Stromal cell of bone marrow (primary cell): ENCODE results near the gene PPP1R13B.
"Not testable (repeated sequence)": the region's sequence is repeated elsewhere in the genome, so short reads cannot be mapped to it uniquely, and the experiment has no call there.

Source experiments
- DNase-seq: peaks from one replicate; pipeline ENCODE4 v3.0.0-alpha.2; 2012; ENCODE audit warnings: low read depth

PPP1R13B gene

DNA sequence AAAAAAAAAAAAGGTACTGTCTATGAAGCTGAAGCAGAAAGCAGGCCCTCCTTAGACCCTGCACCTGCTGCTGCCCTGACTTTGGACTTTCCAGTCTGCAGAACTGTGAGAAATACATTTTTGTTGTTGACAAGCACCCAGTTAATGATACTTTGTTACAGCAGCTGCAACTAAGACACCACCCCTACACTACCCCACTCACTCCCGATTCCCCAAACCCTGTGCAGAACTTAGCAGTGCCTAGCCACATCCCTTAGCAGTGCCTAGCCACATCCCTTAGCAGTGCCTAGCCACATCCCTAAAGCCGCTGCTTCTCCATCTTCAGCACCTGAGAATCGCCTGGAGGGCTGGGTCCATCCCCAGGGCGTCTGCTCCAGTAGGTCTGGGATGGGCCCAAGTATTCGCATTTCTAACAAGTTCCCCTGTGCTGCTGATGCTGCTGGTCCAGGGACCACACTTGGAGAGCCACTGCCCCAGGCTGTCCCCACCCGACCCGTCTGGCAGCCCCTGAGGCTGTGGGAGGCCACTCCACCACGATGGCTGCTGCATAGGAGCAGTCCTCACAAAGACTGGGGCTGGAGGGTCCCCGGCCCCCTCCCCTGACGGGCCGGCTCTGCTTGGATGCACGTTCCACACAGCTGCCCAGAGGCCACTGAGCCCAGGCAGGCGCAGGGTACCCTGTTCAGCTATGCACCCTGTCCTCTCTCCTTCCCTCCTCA is 10.8 kb upstream of the PPP1R13B start:
- no peak for DNase-seq

- DNase-seq, result no peak
Measured at GRCh38 chr14:103857256-103857655, 9.9 kb upstream of the PPP1R13B start.

- no peak for DNase-seq
Measured at GRCh38 chr14:103856607-103857006, 9.2 kb upstream of the PPP1R13B start.

DNA sequence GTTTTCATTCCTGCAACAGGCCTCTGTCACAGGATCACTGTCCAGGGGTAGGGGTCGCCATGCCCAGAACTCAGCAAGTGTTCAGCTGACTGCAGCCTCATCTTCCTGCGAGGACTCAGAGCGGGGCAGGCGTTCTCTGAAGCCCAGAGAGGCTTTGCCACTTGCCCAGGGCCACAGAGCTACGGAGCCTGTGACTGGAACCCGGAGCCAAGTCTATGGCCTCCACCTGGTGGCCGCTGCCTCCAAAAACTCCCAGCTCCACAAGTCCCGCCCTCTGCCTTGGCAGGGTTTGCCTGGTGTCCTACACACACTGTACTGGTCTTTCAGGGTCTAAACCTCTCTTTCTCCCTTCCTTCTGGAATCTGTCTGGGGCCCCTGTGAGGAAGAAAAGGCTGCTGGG is 8.7 kb upstream of the PPP1R13B start:
- no peak for DNase-seq

DNA sequence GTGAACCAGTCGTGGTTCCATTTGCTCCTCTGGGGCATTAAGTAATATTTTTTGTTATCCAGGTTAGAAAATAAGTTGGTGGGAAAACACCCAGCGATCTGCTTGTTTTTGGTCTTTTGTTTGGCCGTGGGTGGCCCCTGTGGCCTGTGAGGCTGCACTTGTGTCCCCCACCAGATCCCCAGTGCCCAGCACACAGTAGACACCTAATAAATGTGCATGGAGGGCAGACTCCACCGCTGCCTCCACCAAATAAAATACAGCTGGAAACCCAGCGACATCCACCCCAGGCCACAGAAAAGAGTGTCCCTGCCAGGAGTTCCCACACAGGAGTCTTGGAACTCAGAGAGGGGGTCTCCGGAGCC is 8.3 kb upstream of the PPP1R13B start:
- DNase-seq, result no peak

- no peak for DNase-seq
Measured at GRCh38 chr14:103854822-103855733, 7.7 kb upstream of the PPP1R13B start.

GRCh38 chr14:103854017-103854808 is 6.8 kb upstream of the PPP1R13B start:
- no peak for DNase-seq

DNA sequence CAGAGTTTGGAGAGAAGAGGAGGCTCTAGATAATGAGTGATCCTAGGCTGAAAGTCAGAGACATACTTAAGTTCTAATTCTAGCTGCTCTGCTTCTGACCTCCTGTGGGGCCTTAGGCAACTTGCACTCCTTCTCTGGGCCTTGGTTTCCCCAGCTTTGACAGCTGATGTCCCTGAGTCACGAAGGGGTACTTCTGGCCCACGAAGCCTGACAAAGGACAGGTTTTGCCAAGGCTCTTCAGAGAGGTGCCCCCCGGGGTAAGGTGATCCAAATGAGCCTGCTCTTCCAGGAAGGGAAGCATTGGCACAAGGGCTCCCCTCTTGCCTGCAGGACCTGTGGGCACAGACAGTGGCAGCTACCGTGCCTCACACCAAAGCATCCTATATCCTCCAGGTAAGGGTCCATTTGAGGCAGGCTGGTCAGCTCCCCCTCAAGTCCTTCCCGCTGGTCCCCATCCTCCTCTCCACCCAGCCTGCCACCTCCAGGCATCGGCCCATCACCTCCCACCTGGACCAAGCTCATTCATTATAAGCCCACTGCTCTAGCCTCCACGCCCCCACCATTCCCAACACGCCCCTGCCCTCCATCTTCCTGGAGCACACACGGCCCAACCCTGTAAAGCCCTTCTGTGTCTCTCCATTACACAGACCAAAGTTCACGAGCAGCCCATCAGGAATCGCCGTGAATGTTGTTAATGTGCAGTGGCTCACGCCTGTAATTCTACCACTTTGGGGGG is 1.9 kb upstream of the PPP1R13B start:
- DNase-seq, result no peak

DNA sequence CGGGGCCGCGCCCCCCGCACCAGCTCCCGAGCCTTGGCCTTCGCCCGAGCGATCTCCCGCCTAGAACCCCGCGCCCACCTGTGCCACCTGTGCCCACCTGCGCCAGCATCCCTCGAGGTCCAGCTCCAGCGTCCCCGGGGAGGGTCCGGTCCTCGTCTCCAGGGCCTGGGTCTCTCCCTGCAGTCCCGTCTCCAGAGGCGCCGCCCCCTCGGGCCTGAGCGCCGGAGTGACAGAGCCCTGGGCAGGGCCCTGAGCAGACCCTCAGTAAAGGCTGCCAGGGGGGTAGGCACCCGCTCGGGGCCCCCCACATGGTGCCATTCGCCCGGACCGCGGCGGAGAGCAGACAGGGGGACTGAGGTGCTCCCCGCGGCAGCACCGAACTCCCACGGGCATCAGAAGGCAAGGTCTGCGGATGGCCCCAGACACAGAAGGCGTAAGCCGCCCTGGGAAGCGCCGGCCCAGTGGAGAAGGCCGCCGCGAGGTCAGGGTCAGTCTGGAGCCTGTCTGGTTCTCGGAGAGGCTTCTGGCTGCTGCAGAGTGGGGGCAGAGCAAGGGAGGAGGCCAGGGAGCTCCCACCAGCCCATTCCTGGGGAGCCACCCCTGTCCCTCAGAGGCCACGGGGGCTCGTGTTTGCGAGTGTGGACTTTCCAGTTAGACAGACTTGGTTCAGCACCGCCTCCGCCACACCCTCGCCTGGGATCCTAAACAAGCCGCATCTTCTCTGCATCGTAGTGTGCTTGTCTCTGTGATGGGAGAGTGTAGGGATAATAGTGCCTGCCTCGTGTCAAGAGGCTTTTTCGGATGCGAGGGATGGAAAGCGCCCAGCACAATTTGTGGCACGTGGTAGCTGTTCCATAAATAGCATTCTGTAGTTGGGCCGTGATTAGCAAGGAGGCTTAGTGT is 1.1 kb upstream of the PPP1R13B start:
- no peak for DNase-seq

- no peak for DNase-seq
Measured at GRCh38 chr14:103846543-103847450, 578 bp downstream of the PPP1R13B start.

DNA sequence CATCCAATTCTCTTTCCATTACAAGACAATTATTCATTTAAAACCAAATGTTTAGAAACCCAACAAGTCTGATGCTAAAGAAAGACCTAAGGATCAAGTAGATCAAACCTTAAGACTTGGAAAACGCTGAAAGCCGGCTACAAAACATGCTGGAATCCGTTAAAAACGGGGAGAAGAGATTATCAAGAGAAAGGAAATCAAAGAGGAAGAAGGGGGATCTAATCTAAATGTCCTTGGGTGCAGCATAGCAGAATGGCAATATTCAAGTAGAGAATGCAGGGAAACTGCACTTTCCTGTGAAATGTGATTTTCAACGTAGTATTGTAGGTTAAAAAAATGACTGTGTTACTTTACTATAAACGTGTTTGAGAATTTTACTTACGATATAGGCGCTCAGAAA is 1.3 kb downstream of the PPP1R13B start:
- DNase-seq, result no peak

DNA sequence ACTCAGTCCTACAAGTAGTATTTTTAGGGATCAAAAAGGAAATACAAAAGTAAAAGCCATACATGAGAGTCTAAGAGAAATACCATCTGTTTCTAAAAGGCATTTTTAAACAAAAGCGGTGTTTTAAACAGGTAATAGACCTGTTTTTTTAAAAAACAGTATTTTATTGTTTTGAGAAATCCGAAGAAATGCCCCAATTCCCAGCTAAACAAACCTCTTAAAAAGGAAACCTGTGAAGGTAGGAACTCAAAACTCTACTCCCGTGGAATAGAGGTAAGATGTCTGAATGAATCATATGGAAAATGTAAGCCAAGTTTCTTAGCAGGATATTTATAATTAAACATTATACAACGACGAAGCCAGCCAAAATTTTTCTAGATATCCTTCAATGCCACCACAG is 2.0 kb downstream of the PPP1R13B start:
- no peak for DNase-seq

GRCh38 chr14:103841265-103841664 is 6.1 kb downstream of the PPP1R13B start:
- DNase-seq, result not testable (repeated sequence)

DNA sequence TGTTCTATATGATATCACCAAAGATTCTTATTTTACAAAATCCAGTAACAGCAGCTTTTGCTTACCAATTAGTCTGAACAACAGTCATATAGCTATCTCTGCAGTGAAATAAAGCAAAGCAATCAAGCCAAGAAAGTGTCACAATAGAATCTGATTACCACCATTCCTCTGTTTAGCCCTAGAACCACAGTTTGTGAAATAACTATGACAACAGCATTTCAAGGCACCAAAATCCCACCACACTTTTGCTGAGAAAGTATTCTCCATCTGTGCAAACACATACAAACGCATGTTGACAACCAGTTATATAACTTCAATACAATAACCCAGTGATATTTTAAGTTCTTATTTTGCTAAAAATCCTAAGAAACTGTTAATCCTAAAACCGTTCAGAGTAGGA is 7.4 kb downstream of the PPP1R13B start:
- DNase-seq, result no peak

DNA sequence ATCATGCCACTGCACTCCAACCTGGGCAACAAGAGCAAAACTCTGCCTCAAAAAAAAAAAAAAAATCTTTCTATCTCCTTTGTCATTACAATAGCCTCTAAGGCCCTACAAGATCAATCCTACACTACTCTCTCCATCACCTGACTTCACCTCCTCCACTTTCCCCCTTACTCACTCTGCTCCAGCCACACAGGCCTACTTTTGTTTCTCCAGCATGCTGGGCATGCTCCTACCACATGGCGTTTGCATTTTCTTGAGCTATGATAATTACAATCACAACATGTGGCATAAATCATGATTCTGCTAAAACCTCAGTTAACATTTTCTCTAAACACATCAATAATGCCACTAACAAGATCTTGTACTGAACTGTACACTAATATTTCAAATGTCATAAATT is 7.8 kb downstream of the PPP1R13B start:
- DNase-seq, result no peak

DNA sequence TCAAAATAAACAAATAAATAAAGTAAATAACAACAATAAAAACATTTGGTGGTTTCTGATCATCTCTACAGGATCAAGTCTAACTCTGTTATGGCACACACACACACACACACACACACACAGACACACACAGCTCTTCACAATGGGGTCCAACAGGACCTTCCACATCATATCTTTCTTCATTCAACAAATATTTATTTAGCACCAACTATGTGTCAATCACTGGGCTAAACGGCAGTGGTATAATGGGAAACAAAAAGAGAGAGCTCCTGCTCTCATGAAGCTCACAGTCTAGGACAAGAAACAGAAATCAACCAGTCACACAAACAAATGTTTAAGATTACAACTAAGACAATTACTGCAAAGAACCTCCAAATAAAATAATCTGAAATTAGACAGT is 9.3 kb downstream of the PPP1R13B start:
- no peak for DNase-seq

- no peak for DNase-seq
Measured at GRCh38 chr14:103836976-103837725, 10.2 kb downstream of the PPP1R13B start.

DNA sequence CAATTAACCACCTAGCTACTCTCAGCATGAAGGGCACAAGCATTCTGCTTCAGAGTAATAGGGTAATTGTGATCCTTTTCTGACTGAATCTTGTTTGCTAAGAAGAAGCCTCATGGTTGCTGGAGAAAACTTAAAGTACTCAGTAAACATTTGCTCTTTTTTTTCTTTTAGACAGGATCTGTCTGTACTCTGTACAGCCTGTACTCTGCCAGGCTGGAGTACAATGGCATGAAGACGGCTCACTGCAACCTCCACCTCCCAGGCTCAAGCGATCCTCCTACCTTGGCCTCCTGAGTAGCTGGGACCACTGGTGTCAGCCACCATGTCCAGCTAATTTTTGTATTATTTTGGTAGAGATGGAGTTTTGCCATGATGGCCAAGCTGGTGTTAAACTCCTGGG is 12.4 kb downstream of the PPP1R13B start:
- DNase-seq, result no peak

DNA sequence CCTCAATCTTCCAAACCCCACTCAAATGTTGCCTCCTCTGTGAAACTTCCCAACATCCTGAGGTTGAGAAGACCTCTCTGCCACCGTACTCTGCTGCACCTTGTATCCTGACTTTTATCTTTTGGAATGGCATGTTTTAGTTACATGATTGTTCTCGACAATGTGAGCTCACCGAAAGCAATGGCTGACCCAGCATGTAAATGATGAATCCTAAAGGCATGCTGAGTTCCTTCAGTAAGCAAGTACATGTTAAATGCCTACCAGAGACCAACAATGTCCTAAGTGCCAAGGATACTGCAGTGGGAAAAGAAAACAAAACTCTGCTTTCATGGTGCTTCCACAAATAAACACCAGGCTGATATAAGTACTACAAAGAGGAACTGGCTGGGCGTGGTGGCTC is 13.7 kb downstream of the PPP1R13B start:
- no peak for DNase-seq
